ENCODE results near the gene ZNF528.

The ZNF528 gene

GRCh38 chr19:52397310-52398080 lies at the start of gene ZNF528:
Gene ZNF528, plus strand, starts transcription at chr19:52397849. Its CDS starts 4,165 bp downstream, at chr19:52402014.
- peak; percentile 89 to 92 for DNase-seq (ENCODE audit: low read depth in 2 of 2)

GRCh38 chr19:52351512-52351911 lies 46.1 kb upstream of the ZNF528 start:
- DNase-seq (ENCODE audit: low read depth in 2 of 2): no peak

GRCh38 chr19:52366414-52366824 lies 31.2 kb upstream of the ZNF528 start:
- DNase-seq (ENCODE audit: low read depth in 2 of 2): no peak

GRCh38 chr19:52369559-52370340 lies 27.9 kb upstream of the ZNF528 start, which contains the start of gene ZNF880:
Gene ZNF880, plus strand, starts transcription at chr19:52369923. Its CDS starts 43 bp downstream, at chr19:52369966.
- peak; percentile 80 to 83 for DNase-seq (ENCODE audit: low read depth in 2 of 2)

- DNase-seq (ENCODE audit: low read depth in 2 of 2): no peak
Measured at GRCh38 chr19:52370341-52370710, 27.3 kb upstream of the ZNF528 start.

- no peak for DNase-seq (ENCODE audit: low read depth in 2 of 2)
Measured at GRCh38 chr19:52391135-52391534, 6.5 kb upstream of the ZNF528 start.

GRCh38 chr19:52398081-52398441 lies 412 bp downstream of the ZNF528 start:
- no peak for DNase-seq (ENCODE audit: low read depth in 2 of 2)

GRCh38 chr19:52410276-52410675 lies 12.6 kb downstream of the ZNF528 start:
- DNase-seq (ENCODE audit: low read depth in 2 of 2): no peak

- DNase-seq (ENCODE audit: low read depth in 2 of 2): no peak
Measured at GRCh38 chr19:52415711-52416110, 18.1 kb downstream of the ZNF528 start.

- DNase-seq (ENCODE audit: low read depth in 2 of 2): no peak
Measured at GRCh38 chr19:52428937-52429336, 31.3 kb downstream of the ZNF528 start, which contains the start of gene ZNF534. Gene ZNF534, plus strand, starts transcription at chr19:52429148. Its CDS starts 2,327 bp downstream, at chr19:52431475.

- no peak for DNase-seq (ENCODE audit: low read depth in 2 of 2)
Measured at GRCh38 chr19:52442179-52442578, 44.5 kb downstream of the ZNF528 start.

GRCh38 chr19:52444506-52444905 lies 46.9 kb downstream of the ZNF528 start:
- DNase-seq (ENCODE audit: low read depth in 2 of 2): no peak

- no peak for DNase-seq (ENCODE audit: low read depth in 2 of 2)
Measured at GRCh38 chr19:52451241-52451640, 53.6 kb downstream of the ZNF528 start.

GRCh38 chr19:52453324-52454094 lies 55.9 kb downstream of the ZNF528 start, which contains the start of gene ZNF578:
Gene ZNF578, plus strand, starts transcription at chr19:52453553. Its CDS starts 48,293 bp downstream, at chr19:52501846.
- peak; percentile 51 to 52 for DNase-seq (ENCODE audit: low read depth in 2 of 2)

GRCh38 chr19:52464798-52465470 lies 67.3 kb downstream of the ZNF528 start:
- DNase-seq (ENCODE audit: low read depth in 2 of 2): no peak

All from stimulated activated CD8-positive, alpha-beta memory T cell treated with anti-CD3 and anti-CD28 coated beads, Interleukin-15, amount 100 ng/mL, for 48 hours (primary cell).